DMS79 (cell line): Measurements from ENCODE around the gene TMCO5A.

Experiments used
- DNase-seq: peaks from one replicate; lab custom pipeline; 2025; lab: John Stamatoyannopoulos, UW

Gene TMCO5A

GRCh38 chr15:37973856-37974255, 39.4 kb downstream of the TMCO5A start:
- DNase-seq, result no peak

GRCh38 chr15:37978231-37978630, 43.8 kb downstream of the TMCO5A start:
- DNase-seq, result no peak

GRCh38 chr15:37979671-37980409, 45.4 kb downstream of the TMCO5A start:
- no peak for DNase-seq

- DNase-seq, result no peak
These were observed 46.8 kb downstream of the TMCO5A start for GRCh38 chr15:37981201-37981600.

GRCh38 chr15:37981775-37982174, 47.3 kb downstream of the TMCO5A start:
- DNase-seq, result no peak

GRCh38 chr15:37984368-37984767, 49.9 kb downstream of the TMCO5A start:
- DNase-seq, result no peak

GRCh38 chr15:37995461-37996347, 61.3 kb downstream of the TMCO5A start:
- no peak for DNase-seq
